H1 (cell line): Measurements from ENCODE around the gene PATJ. TPM values are rescaled to one million over a fixed set of nuclear protein-coding genes. Genes with fewer than 3 reads are reported as not detected.

ENCODE experiments used
- CTCF ChIA-PET: fragments of 300-600 bp; sonication (Branson Sonifier 250); formaldehyde crosslinking; loops from one replicate; lab custom pipeline; 2021; ENCODE audit not compliant: partially characterized antibody; lab: Charles Lee
- POLR2A ChIA-PET: fragments of 300-600 bp; sonication (Branson Sonifier 250); formaldehyde crosslinking; loops from one replicate; lab custom pipeline; 2021; ENCODE audit warnings: inconsistent platforms; ENCODE audit not compliant: partially characterized antibody; lab: Charles Lee
- DNase-seq, 2 experiments: peaks; one replicate each; pipeline versions ENCODE4 v3.0.0 to v3.0.0-alpha.2; 2010 to 2022; ENCODE audit warnings: low spot score in 2 of 2, low read depth in 1 of 2, mixed read lengths in 1 of 2
- FAIRE-seq: peaks from 2 replicates; lab custom pipeline; 2011; peaks lifted over from hg19 to GRCh38; lab: Jason Lieb, UNC
- H2AFZ ChIP-seq: 2 replicates; pipeline ENCODE4 v1.8.1; 2012; ENCODE audit warnings: low read length, inconsistent platforms
- H2AK5ac ChIP-seq: 2 replicates; pipeline ENCODE4 v1.6.1; 2013; ENCODE audit warnings: low read depth, low read length
- H2BK120ac ChIP-seq: replicated peaks from 2 replicates; pipeline ENCODE3; 2013; ENCODE audit warnings: low read depth, low read length, inconsistent platforms
- H2BK12ac ChIP-seq: 2 replicates; pipeline ENCODE4 v1.6.1; 2013; ENCODE audit warnings: low read depth, low read length
- H2BK15ac ChIP-seq: 2 replicates; pipeline ENCODE4 v1.6.1; 2013; ENCODE audit warnings: low read length
- H2BK20ac ChIP-seq: 2 replicates; pipeline ENCODE4 v1.6.1; 2013; ENCODE audit warnings: low read length
- H2BK5ac ChIP-seq: 2 replicates; pipeline ENCODE4 v1.6.1; 2013; ENCODE audit warnings: low read depth, low read length
- H3K14ac ChIP-seq: 2 replicates; pipeline ENCODE4 v1.6.1; 2013; ENCODE audit warnings: inconsistent platforms; ENCODE audit not compliant: insufficient read length
- H3K18ac ChIP-seq: 2 replicates; pipeline ENCODE4 v1.6.1; 2013; ENCODE audit warnings: low read length; ENCODE audit errors: extremely low read depth
- H3K23ac ChIP-seq: 2 replicates; pipeline ENCODE4 v1.6.1; 2013; ENCODE audit warnings: inconsistent platforms; ENCODE audit not compliant: insufficient read length
- H3K23me2 ChIP-seq: 2 replicates; pipeline ENCODE4 v1.6.1; 2013; ENCODE audit warnings: low read depth, low read length
- H3K27ac ChIP-seq: 2 replicates; pipeline ENCODE4 v1.6.1; 2011; ENCODE audit warnings: low read depth, low read length, inconsistent platforms
- H3K27me3 ChIP-seq, 4 experiments: replicated peaks in 1 of 4; 1 replicate in 1 of 4; 2 replicates in 3 of 4; pipeline versions ENCODE4 v1.6.1 to v1.8.1; 2011 to 2013; ENCODE audit warnings: low read length in 3 of 4, mild to moderate bottlenecking in 3 of 4, inconsistent platforms in 2 of 4, mixed read lengths in 2 of 4, moderate library complexity in 1 of 4; ENCODE audit not compliant: control insufficient read depth in 3 of 4, insufficient read depth in 3 of 4; ENCODE audit errors: extremely low read depth in 1 of 4
- H3K36me3 ChIP-seq, 4 experiments: 2 replicates each; pipeline versions ENCODE4 v1.6.1 to v1.8.1; 2011 to 2013; ENCODE audit warnings: mild to moderate bottlenecking in 4 of 4, low read length in 3 of 4, moderate library complexity in 2 of 4, control low read depth in 1 of 4, inconsistent platforms in 1 of 4; ENCODE audit not compliant: insufficient read depth in 4 of 4, control insufficient read depth in 2 of 4
- H3K4ac ChIP-seq: replicated peaks from 2 replicates; pipeline ENCODE3; 2013; ENCODE audit warnings: low read length, low read depth, mixed read lengths, inconsistent platforms; ENCODE audit not compliant: insufficient read length
- H3K4me1 ChIP-seq, 4 experiments: replicated peaks in 1 of 4; 1 replicate in 1 of 4; 2 replicates in 3 of 4; pipeline versions ENCODE4 v1.6.1 to v1.8.1; 2011 to 2013; ENCODE audit warnings: low read length in 3 of 4, inconsistent platforms in 2 of 4, mixed read lengths in 1 of 4; ENCODE audit not compliant: insufficient read depth in 4 of 4, control insufficient read depth in 3 of 4
- H3K4me2 ChIP-seq, 2 experiments: 2 replicates each; pipeline versions ENCODE4 v1.6.1 to v1.8.1; 2011 to 2013; ENCODE audit warnings: low read depth in 2 of 2, low read length in 2 of 2, control low read depth in 1 of 2, inconsistent platforms in 1 of 2, mild to moderate bottlenecking in 1 of 2; ENCODE audit not compliant: insufficient read depth in 1 of 2
- H3K4me3 ChIP-seq, 4 experiments: fragments of 200-600, 300-600 bp in 1 of 4; sonication (generic), shearing (Covaris generic), sonication (Bioruptor Twin) in 1 of 4; 2 replicates each; pipeline versions ENCODE4 v1.5.1 to v1.8.1; 2011 to 2016; ENCODE audit warnings: low read length in 4 of 4, low read depth in 3 of 4, control low read depth in 2 of 4, inconsistent platforms in 2 of 4, mild to moderate bottlenecking in 2 of 4, mixed read lengths in 1 of 4, moderate library complexity in 1 of 4; ENCODE audit not compliant: insufficient read depth in 2 of 4; ENCODE audit errors: extremely low read depth in 1 of 4
- H3K56ac ChIP-seq: replicated peaks from 2 replicates; pipeline ENCODE3; 2013; ENCODE audit warnings: low read depth, mild to moderate bottlenecking, mixed read lengths, low read length, inconsistent platforms; ENCODE audit not compliant: insufficient read length
- H3K79me1 ChIP-seq: 2 replicates; pipeline ENCODE4 v1.6.1; 2013; ENCODE audit warnings: low read depth, low read length, control low read depth
- H3K79me2 ChIP-seq, 2 experiments: 2 replicates each; pipeline versions ENCODE4 v1.6.1 to v1.8.1; 2012 to 2013; ENCODE audit warnings: low read length in 2 of 2, mild to moderate bottlenecking in 2 of 2, inconsistent platforms in 1 of 2; ENCODE audit not compliant: insufficient read depth in 2 of 2, control insufficient read depth in 1 of 2
- H3K9ac ChIP-seq, 4 experiments: replicated peaks in 1 of 4; 1 replicate in 1 of 4; 2 replicates in 3 of 4; pipeline versions ENCODE4 v1.6.1 to v1.8.1; 2011 to 2013; ENCODE audit warnings: low read depth in 3 of 4, low read length in 3 of 4, control low read depth in 2 of 4, mild to moderate bottlenecking in 2 of 4, moderate library complexity in 2 of 4, inconsistent platforms in 1 of 4; ENCODE audit errors: extremely low read depth in 1 of 4
- H3K9me3 ChIP-seq, 2 experiments: 2 replicates each; pipeline versions ENCODE4 v1.6.1 to v1.8.1; 2012 to 2013; ENCODE audit warnings: mild to moderate bottlenecking in 2 of 2, moderate library complexity in 2 of 2, control low read depth in 1 of 2, inconsistent platforms in 1 of 2, low read depth in 1 of 2, low read length in 1 of 2, mixed read lengths in 1 of 2; ENCODE audit not compliant: insufficient read depth in 2 of 2
- H4K20me1 ChIP-seq, 2 experiments: replicated peaks in 1 of 2; 2 replicates each; pipeline versions ENCODE3 to v1.8.1; 2011 to 2013; ENCODE audit warnings: inconsistent platforms in 2 of 2, low read length in 2 of 2, mild to moderate bottlenecking in 1 of 2; ENCODE audit not compliant: insufficient read depth in 2 of 2, control insufficient read depth in 1 of 2
- H4K5ac ChIP-seq: 2 replicates; pipeline ENCODE4 v1.6.1; 2013; ENCODE audit warnings: low read length, low read depth, mixed read lengths, inconsistent platforms; ENCODE audit not compliant: insufficient read length
- H4K8ac ChIP-seq: 2 replicates; pipeline ENCODE4 v1.8.0; 2013; ENCODE audit warnings: mild to moderate bottlenecking, moderate library complexity, low read length, inconsistent platforms; ENCODE audit not compliant: insufficient read depth; ENCODE audit errors: extremely low read depth
- H4K91ac ChIP-seq: replicated peaks from 2 replicates; pipeline ENCODE3; 2013; ENCODE audit warnings: low read length, mixed read lengths, inconsistent platforms; ENCODE audit not compliant: insufficient read length
- JUND ChIP-seq: IDR thresholded peaks from 2 replicates; pipeline ENCODE4 v1.6.1; 2011; ENCODE audit warnings: mild to moderate bottlenecking, improper control_type of control experiment, low read length
- POLR2AphosphoS5 ChIP-seq: IDR thresholded peaks from 2 replicates; pipeline ENCODE4 v1.6.1; 2011; ENCODE audit warnings: low read depth, low read length
- SP4 ChIP-seq: IDR thresholded peaks from 2 replicates; pipeline ENCODE4 v1.6.1; 2012; ENCODE audit warnings: low read length, inconsistent platforms
- WGBS, 2 experiments: shearing (Covaris generic) in 1 of 2; methylation state at CpG; one replicate each; pipeline versions ENCODE4 v1.1.6 to v1.1.7; 2013 to 2015; ENCODE audit warnings: low lambda C conversion rate in 2 of 2, mixed read lengths in 2 of 2, inconsistent platforms in 1 of 2, low coverage in 1 of 2, missing lambda C conversion rate in 1 of 2; ENCODE audit not compliant: insufficient replicate concordance in 2 of 2, insufficient coverage in 1 of 2, insufficient read length in 1 of 2; ENCODE audit errors: extremely low coverage in 1 of 2, missing lambda C conversion rate in 1 of 2; 5-methylcytosine and 5-hydroxymethylcytosine counted together
- polyA plus RNA-seq, 7 experiments: library from polyadenylated mRNA; depleted of rRNA in 3 of 7; stranded (reverse) in 5 of 7; unstranded in 2 of 7; fragments of >200 nt in 5 of 7; fragments of 200-250 nt in 2 of 7; gene quantifications; 1 replicate in 5 of 7; 2 replicates in 1 of 7; 4 replicates in 1 of 7; pipeline versions ENCODE4 v1.2.1 to v1.2.3, GENCODE V29; 2011 to 2013; ENCODE audit warnings: missing spikeins in 2 of 7, mixed read lengths in 2 of 7
- total RNA-seq: library from RNA; stranded (reverse); fragmentation: NEBNext Ultra II Directional; extraction: Animal tissue kit (Norgen Biotek cat#: 25700); gene quantifications from 2 replicates; pipeline ENCODE4 v1.2.1, GENCODE V29; 2021

PATJ gene
- total and polyA plus RNA-seq, 2 of the 8 experiments (the other 6 are each of a cell fraction or from before 2014, with no cell fraction given): 8.2 to 55.6 TPM

DNA sequence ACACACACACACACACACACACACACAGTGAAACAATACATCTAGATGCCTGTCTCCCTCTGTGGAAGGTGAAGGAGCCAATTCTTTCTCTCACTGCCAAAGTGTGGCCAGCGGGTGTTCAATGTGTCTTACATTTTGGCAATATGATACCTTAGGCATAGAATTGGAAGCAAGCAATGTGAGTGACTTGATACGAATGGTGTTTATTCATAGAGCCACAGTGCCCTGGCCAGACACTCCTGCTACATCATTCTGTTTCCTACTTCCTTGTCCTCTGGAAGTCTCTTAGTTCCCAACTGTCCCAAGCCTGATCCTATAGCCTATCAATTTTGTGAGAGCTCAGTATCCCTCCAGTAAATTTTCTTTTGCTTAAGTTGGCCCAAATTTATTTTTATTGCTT lies 282.4 kb downstream of the PATJ start:
- Histone ChIP-seq H3K23me2 (no peaks in the 10 kb centered on the region), H2BK12ac (no peak overlapping the region), H3K79me2 (no peaks in the 10 kb centered on the region), H3K9me3 (peaks cover 3 to 5% of the 10 kb centered on the region in 2 experiments; a peak in 1 of 4 replicates), H4K5ac (no peak overlapping the region), H3K14ac (no peak overlapping the region), H3K23ac (no peak overlapping the region), H2BK120ac (no peak overlapping the region), H2AK5ac (no peak overlapping the region), H4K91ac (no peak overlapping the region), H3K4me2 (no peak overlapping the region), H3K18ac (no peak overlapping the region), H2BK5ac (no peak overlapping the region), H4K8ac (no peak overlapping the region), H2BK15ac (no peak overlapping the region), H3K4me3 (no peak overlapping the region), H3K56ac (no peak overlapping the region), H2BK20ac (no peak overlapping the region), H3K79me1 (no peaks in the 10 kb centered on the region), H4K20me1 (no peaks in the 10 kb centered on the region), H3K4ac (no peak overlapping the region), H3K4me1 (peaks cover 0 to 4% (median 0%) of the 10 kb centered on the region in 4 experiments; a peak in 1 of 7 replicates), H2AFZ (no peak overlapping the region), H3K27me3 (no peaks in the 10 kb centered on the region), H3K27ac (no peak overlapping the region), H3K36me3 (no peaks in the 10 kb centered on the region), H3K9ac (no peak overlapping the region)
- ChIA-PET CTCF (interaction anchor here (1.0 to 2.1 kb wide), 5 partner anchors 9 to 96 kb away, joined by 3 to 9 read pairs (median 5); no protein-coding TSS in a partner anchor), POLR2A (interaction anchor here (0.6 to 1.1 kb wide), 2 partner anchors 9 to 92 kb away, joined by 3 read pairs; no protein-coding TSS in a partner anchor)
- 87% methylated on average over 2 of the region's 2 CpGs; no CpG with 5 or more reads in 1 of the 2 experiments for WGBS, 2 experiments
- no peak for FAIRE-seq
- TF ChIP-seq JUND: no peak
- no peak for TF ChIP-seq POLR2AphosphoS5
- no peak for TF ChIP-seq SP4
- DNase-seq: no peak
